Activated CD8-positive, alpha-beta memory T cell treated with anti-CD3 and anti-CD28 coated beads for 48 hours (primary cell): Measurements from ENCODE around the gene MEGF11.

Experiments
- DNase-seq, 3 experiments: peaks; one replicate each; pipeline ENCODE4 v3.0.0-alpha.2; 2020; ENCODE audit warnings: low read depth in 2 of 3, low spot score in 2 of 3

MEGF11 gene

GRCh38 chr15:66096688-66097058 lies 156.9 kb downstream of the MEGF11 start:
- no peak for DNase-seq

- no peak for DNase-seq
Observed at GRCh38 chr15:66095871-66096687, 157.5 kb downstream of the MEGF11 start.

- no peak for DNase-seq
Observed at GRCh38 chr15:66094331-66094730, 159.2 kb downstream of the MEGF11 start.

- DNase-seq, result no peak
Observed at GRCh38 chr15:66092053-66093016, 161.2 kb downstream of the MEGF11 start.

- DNase-seq, result no peak
Observed at GRCh38 chr15:66089509-66089908, 164.0 kb downstream of the MEGF11 start.

GRCh38 chr15:66089049-66089448 lies 164.5 kb downstream of the MEGF11 start:
- DNase-seq, result no peak

GRCh38 chr15:66085128-66085527 lies 168.4 kb downstream of the MEGF11 start:
- DNase-seq, result no peak

GRCh38 chr15:66084704-66085103 lies 168.8 kb downstream of the MEGF11 start:
- DNase-seq, result no peak

GRCh38 chr15:66080717-66081398 lies 172.7 kb downstream of the MEGF11 start:
- no peak for DNase-seq

GRCh38 chr15:66078929-66079275 lies 174.6 kb downstream of the MEGF11 start:
- no peak for DNase-seq

GRCh38 chr15:66078196-66078928 lies 175.2 kb downstream of the MEGF11 start:
- no peak for DNase-seq

GRCh38 chr15:66077320-66077663 lies 176.3 kb downstream of the MEGF11 start:
- DNase-seq, result no peak

GRCh38 chr15:66076591-66077319 lies 176.8 kb downstream of the MEGF11 start:
- DNase-seq, result no peak

- no peak for DNase-seq
Observed at GRCh38 chr15:66075947-66076346, 177.6 kb downstream of the MEGF11 start.

- no peak for DNase-seq
Observed at GRCh38 chr15:66072616-66073361, 180.8 kb downstream of the MEGF11 start.

- no peak for DNase-seq
Observed at GRCh38 chr15:66071921-66072295, 181.6 kb downstream of the MEGF11 start.

- DNase-seq, result no peak
Observed at GRCh38 chr15:66071160-66071920, 182.2 kb downstream of the MEGF11 start.

GRCh38 chr15:66070220-66070934 lies 183.2 kb downstream of the MEGF11 start:
- DNase-seq, result no peak
